ENCODE data around the gene EFCAB14. TPM values are rescaled to one million over a fixed set of nuclear protein-coding genes. Genes with fewer than 3 reads are reported as not detected.
"Not testable (repeated sequence)": the region's sequence is repeated elsewhere in the genome, so short reads cannot be mapped to it uniquely, and the experiment has no call there.

The EFCAB14 gene
- total RNA-seq, 4 donors from 2014 or later: 71.5 to 138 (median 106) TPM

GRCh38 chr1:46652321-46653100, 66.4 kb downstream of the EFCAB14 start:
- no peak for DNase-seq (ENCODE audit: low spot score in 2 of 2)
- WGBS, 2 donors: 57 to 66% methylated on average over 6 of the region's 6 CpGs
- intact Hi-C loops (cut with DNase I; ENCODE audit: low total_unique reads): no loop called here
- H3K4me3 ChIP-seq (ENCODE audit: low read depth, poor library complexity, severe bottlenecking): no peak overlapping the region
- TF ChIP-seq, protein P1, sequence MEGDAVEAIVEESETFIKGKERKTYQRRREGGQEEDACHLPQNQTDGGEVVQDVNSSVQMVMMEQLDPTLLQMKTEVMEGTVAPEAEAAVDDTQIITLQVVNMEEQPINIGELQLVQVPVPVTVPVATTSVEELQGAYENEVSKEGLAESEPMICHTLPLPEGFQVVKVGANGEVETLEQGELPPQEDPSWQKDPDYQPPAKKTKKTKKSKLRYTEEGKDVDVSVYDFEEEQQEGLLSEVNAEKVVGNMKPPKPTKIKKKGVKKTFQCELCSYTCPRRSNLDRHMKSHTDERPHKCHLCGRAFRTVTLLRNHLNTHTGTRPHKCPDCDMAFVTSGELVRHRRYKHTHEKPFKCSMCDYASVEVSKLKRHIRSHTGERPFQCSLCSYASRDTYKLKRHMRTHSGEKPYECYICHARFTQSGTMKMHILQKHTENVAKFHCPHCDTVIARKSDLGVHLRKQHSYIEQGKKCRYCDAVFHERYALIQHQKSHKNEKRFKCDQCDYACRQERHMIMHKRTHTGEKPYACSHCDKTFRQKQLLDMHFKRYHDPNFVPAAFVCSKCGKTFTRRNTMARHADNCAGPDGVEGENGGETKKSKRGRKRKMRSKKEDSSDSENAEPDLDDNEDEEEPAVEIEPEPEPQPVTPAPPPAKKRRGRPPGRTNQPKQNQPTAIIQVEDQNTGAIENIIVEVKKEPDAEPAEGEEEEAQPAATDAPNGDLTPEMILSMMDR (IDR thresholded peaks at IDR 0.05): no peak
- TF ChIP-seq POLR2A (IDR thresholded peaks at IDR 0.05): no peak

DNA sequence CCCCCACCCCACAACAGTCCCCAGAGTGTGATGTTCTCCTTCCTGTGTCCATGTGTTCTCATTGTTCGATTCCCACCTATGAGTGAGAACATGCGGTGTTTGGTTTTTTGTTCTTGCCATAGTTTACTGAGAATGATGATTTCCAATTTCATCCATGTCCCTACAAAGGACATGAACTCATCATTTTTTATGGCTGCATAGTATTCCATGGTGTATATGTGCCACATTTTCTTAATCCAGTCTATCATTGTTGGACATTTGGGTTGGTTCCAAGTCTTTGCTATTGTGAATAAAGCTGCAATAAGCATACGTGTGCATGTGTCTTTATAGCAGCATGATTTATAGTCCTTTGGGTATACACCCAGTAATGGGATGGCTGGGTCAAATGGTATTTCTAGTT, 67.8 kb downstream of the EFCAB14 start:
- intact Hi-C loops (cut with DNase I; ENCODE audit: low total_unique reads); DNase-seq (ENCODE audit: low spot score in 2 of 2); H3K4me3 ChIP-seq (ENCODE audit: low read depth, poor library complexity, severe bottlenecking): not testable (repeated sequence)
- 93 to 100% methylated on average over 2 to 3 of the region's 3 CpGs for WGBS, 2 donors

- no peak for DNase-seq (ENCODE audit: low spot score in 2 of 2)
- intact Hi-C loops (cut with DNase I; ENCODE audit: low total_unique reads): no loop called here
- WGBS, 2 donors: 96 to 98% methylated on average over 3 of the region's 3 CpGs
- TF ChIP-seq, protein P1 (IDR thresholded peaks at IDR 0.05): no peak
- no peak for TF ChIP-seq POLR2A (IDR thresholded peaks at IDR 0.05)
- no peak overlapping the region for H3K4me3 ChIP-seq (ENCODE audit: low read depth, poor library complexity, severe bottlenecking)
These were observed 68.4 kb downstream of the EFCAB14 start for GRCh38 chr1:46650491-46650890.

DNA sequence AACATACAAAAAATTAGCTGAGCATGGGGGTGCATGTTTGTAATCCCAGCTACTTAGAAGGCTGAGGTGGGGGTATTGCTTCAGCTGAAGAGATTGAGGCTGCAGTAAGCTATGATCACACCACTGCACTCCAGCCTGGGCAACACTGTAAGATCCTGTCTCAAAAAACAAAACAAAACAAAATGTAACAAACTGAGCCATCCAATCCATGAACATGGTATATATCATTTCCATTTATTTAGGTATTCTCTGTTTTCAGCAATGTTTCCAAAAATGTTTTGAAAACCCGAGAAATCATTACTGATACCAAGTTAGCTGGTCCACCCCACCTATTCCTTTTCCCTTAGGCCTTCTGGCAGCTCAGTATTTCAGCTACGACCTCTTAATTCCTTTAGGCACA, 69.2 kb downstream of the EFCAB14 start:
- intact Hi-C loops (cut with DNase I; ENCODE audit: low total_unique reads): no loop called here
- WGBS, 2 donors: 87 to 93% methylated on average over 2 of the region's 2 CpGs
- DNase-seq (ENCODE audit: low spot score in 2 of 2): no peak
- TF ChIP-seq POLR2A (IDR thresholded peaks at IDR 0.05): no peak
- TF ChIP-seq, protein P1 (IDR thresholded peaks at IDR 0.05): no peak
- H3K4me3 ChIP-seq (ENCODE audit: low read depth, poor library complexity, severe bottlenecking): no peak overlapping the region

- intact Hi-C loops (cut with DNase I; ENCODE audit: low total_unique reads): no loop called here
- 99% methylated on average over 3 of the region's 3 CpGs for WGBS, 2 donors
- H3K4me3 ChIP-seq (ENCODE audit: low read depth, poor library complexity, severe bottlenecking): no peak overlapping the region
- no peak for DNase-seq (ENCODE audit: low spot score in 2 of 2)
- TF ChIP-seq, protein P1 (IDR thresholded peaks at IDR 0.05): no peak
- no peak for TF ChIP-seq POLR2A (IDR thresholded peaks at IDR 0.05)
These were observed 71.3 kb downstream of the EFCAB14 start for GRCh38 chr1:46647611-46648010.

DNA sequence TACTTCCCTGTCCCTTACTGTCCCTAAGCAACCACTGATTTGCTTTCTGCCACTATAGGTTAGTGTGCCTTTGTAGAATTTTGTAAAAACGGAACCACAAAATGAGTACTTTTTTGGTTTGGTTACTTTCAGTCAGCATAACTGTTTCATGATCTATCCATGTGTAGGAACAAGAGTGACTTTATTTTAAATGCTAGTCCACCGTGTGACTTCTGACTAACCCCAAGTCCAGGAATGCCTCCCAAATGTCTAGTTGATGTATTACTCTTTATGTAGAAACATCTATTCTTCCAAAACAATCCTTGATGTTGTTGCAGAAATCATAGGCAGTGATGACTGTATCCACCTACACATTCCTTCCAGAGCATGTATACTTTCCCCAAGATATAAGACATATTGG, 72.1 kb downstream of the EFCAB14 start:
- H3K4me3 ChIP-seq (ENCODE audit: low read depth, poor library complexity, severe bottlenecking): no peak overlapping the region
- WGBS, 2 donors: 94 to 96% methylated on average over 2 of the region's 2 CpGs
- TF ChIP-seq, protein P1 (IDR thresholded peaks at IDR 0.05): no peak
- TF ChIP-seq POLR2A (IDR thresholded peaks at IDR 0.05): no peak
- DNase-seq (ENCODE audit: low spot score in 2 of 2): no peak
- intact Hi-C loops (cut with DNase I; ENCODE audit: low total_unique reads): no loop called here
